SW 1271 (cell line): ENCODE measurements around the gene SPATA32.
A peak's percentile ranks its signal among the peaks of the same experiment; 100 is the strongest.
"Not testable (repeated sequence)": the region's sequence is repeated elsewhere in the genome, so short reads cannot be mapped to it uniquely, and the experiment has no call there.

Source experiments
- DNase-seq, 2 experiments: peaks; one replicate each; lab custom pipeline; 2025; lab: John Stamatoyannopoulos, UW

SPATA32 gene

GRCh38 chr17:45261577-45262515, at the start of gene SPATA32:
Gene SPATA32, minus strand, starts transcription at chr17:45262094. Its CDS starts 78 bp downstream, at chr17:45262016.
- DNase-seq: no peak

- no peak for DNase-seq
Observed at GRCh38 chr17:45311401-45311759, 49.5 kb upstream of the SPATA32 start.

- no peak for DNase-seq
Observed at GRCh38 chr17:45310380-45311324, 48.8 kb upstream of the SPATA32 start.

- DNase-seq: no peak
Observed at GRCh38 chr17:45309400-45309799, 47.5 kb upstream of the SPATA32 start.

- no peak for DNase-seq
Observed at GRCh38 chr17:45308840-45309239, 46.9 kb upstream of the SPATA32 start.

- no peak for DNase-seq
Observed at GRCh38 chr17:45308016-45308365, 46.1 kb upstream of the SPATA32 start.

GRCh38 chr17:45307290-45308015, 45.6 kb upstream of the SPATA32 start:
- DNase-seq: peak in 1 of 2 experiments; percentile 59

GRCh38 chr17:45306623-45307022, 44.7 kb upstream of the SPATA32 start:
- no peak for DNase-seq

- no peak for DNase-seq
Observed at GRCh38 chr17:45306094-45306493, 44.2 kb upstream of the SPATA32 start.

GRCh38 chr17:45305530-45306087, 43.7 kb upstream of the SPATA32 start:
- no peak for DNase-seq

GRCh38 chr17:45302649-45303173, 40.8 kb upstream of the SPATA32 start:
- DNase-seq: peak in 1 of 2 experiments; percentile 62

GRCh38 chr17:45302220-45302619, 40.3 kb upstream of the SPATA32 start:
- DNase-seq: not testable (repeated sequence)

- DNase-seq: no peak
Observed at GRCh38 chr17:45301674-45302073, 39.8 kb upstream of the SPATA32 start.

GRCh38 chr17:45300060-45300751, 38.3 kb upstream of the SPATA32 start:
- DNase-seq: no peak

GRCh38 chr17:45299361-45299760, 37.5 kb upstream of the SPATA32 start:
- DNase-seq: no peak

GRCh38 chr17:45298546-45299285, 36.8 kb upstream of the SPATA32 start:
- no peak for DNase-seq

GRCh38 chr17:45296833-45297124, 34.9 kb upstream of the SPATA32 start:
- no peak for DNase-seq

- peak in 1 of 2 experiments; percentile 55 for DNase-seq
Observed at GRCh38 chr17:45296003-45296832, 34.3 kb upstream of the SPATA32 start.

- DNase-seq: no peak
Observed at GRCh38 chr17:45294506-45294905, 32.6 kb upstream of the SPATA32 start.
